K562 (cell line): Measurements from ENCODE around the gene FAM111B. TPM values are rescaled to one million over a fixed set of nuclear protein-coding genes. Genes with fewer than 3 reads are reported as not detected.

Experiments used
- BMI1 ChIP-seq: fragments of 150-350 bp; IDR thresholded peaks from 2 replicates; pipeline ENCODE4 v1.6.1; 2014; ENCODE audit warnings: low read length
- CBFA2T2 ChIP-seq: fragments of 450-650 bp; conservative IDR thresholded peaks from 2 replicates; pipeline ENCODE4 v1.6.1; 2017; ENCODE audit warnings: mild to moderate bottlenecking
- CEBPZ ChIP-seq: fragments of 150-350 bp; IDR thresholded peaks from 2 replicates; pipeline ENCODE4 v1.6.1; 2014; ENCODE audit warnings: low read depth, mild to moderate bottlenecking, low read length, borderline replicate concordance
- HDAC8 ChIP-seq: fragments of 450-650 bp; IDR thresholded peaks from 2 replicates; pipeline ENCODE4 v1.6.1; 2016; ENCODE audit warnings: mild to moderate bottlenecking, missing genetic modification characterization, moderate library complexity, missing compliant biosample characterization
- MAZ ChIP-seq, 2 experiments: fragments of 450-650 bp in 1 of 2; sonication (generic) in 1 of 2; formaldehyde crosslinking; IDR thresholded peaks in 1 of 2; conservative IDR thresholded peaks in 1 of 2; 2 replicates each; pipeline versions ENCODE4 v1.4.0 to v1.5.0; 2020; ENCODE audit warnings: mild to moderate bottlenecking in 1 of 2, missing genetic modification reagents in 1 of 2
- MTA3 ChIP-seq: fragments of 450-650 bp; formaldehyde crosslinking; IDR thresholded peaks from 2 replicates; pipeline ENCODE4 v1.6.1; 2017; ENCODE audit warnings: mild to moderate bottlenecking, borderline replicate concordance
- NFRKB ChIP-seq: fragments of 450-650 bp; IDR thresholded peaks from 2 replicates; pipeline ENCODE4 v1.6.1; 2016; ENCODE audit warnings: low read depth
- PHF8 ChIP-seq: fragments of 200-600 bp; sonication (generic); IDR thresholded peaks from 2 replicates; pipeline ENCODE4 v1.6.1; 2012; ENCODE audit warnings: mixed run types, mild to moderate bottlenecking, inconsistent platforms, low read length, moderate library complexity, borderline replicate concordance
- POLR2A ChIP-seq: fragments of 450-650 bp; conservative IDR thresholded peaks from 2 replicates; pipeline ENCODE4 v1.6.1; 2016
- PRPF4 ChIP-seq: fragments of 200-400 bp; formaldehyde crosslinking; IDR thresholded peaks from one replicate; pipeline ENCODE4 v1.6.1; 2017; ENCODE audit warnings: low read length, low read depth, mild to moderate bottlenecking; ENCODE audit not compliant: insufficient read depth, poor library complexity, severe bottlenecking
- RBM39 ChIP-seq: fragments of 200-400 bp; formaldehyde crosslinking; optimal IDR thresholded peaks from 2 replicates; pipeline ENCODE3; 2018; ENCODE audit warnings: low read depth, low read length
- TAF7 ChIP-seq: fragments of 450-650 bp; IDR thresholded peaks from 2 replicates; pipeline ENCODE4 v1.6.1; 2016; ENCODE audit warnings: missing genetic modification characterization, missing compliant biosample characterization
- TAL1 ChIP-seq: fragments of 450-650 bp; IDR thresholded peaks from 2 replicates; pipeline ENCODE4 v1.6.1; 2016; ENCODE audit warnings: mild to moderate bottlenecking
- TBL1XR1 ChIP-seq, 2 experiments: IDR thresholded peaks; 2 replicates each; pipeline ENCODE4 v1.6.1; 2012; ENCODE audit warnings: improper control_type of control experiment in 2 of 2, low read length in 2 of 2, mild to moderate bottlenecking in 1 of 2
- U2AF1 ChIP-seq: fragments of 200-400 bp; formaldehyde crosslinking; optimal IDR thresholded peaks from 2 replicates; pipeline ENCODE3; 2017; ENCODE audit warnings: mild to moderate bottlenecking, low read depth, low read length, moderate library complexity
- UBTF ChIP-seq, 2 experiments: IDR thresholded peaks; 2 replicates each; pipeline ENCODE4 v1.6.1; 2012; ENCODE audit warnings: improper control_type of control experiment in 2 of 2, low read depth in 2 of 2, low read length in 2 of 2, borderline replicate concordance in 1 of 2
- ZBTB7A ChIP-seq: IDR thresholded peaks from 2 replicates; pipeline ENCODE4 v1.6.1; 2011; ENCODE audit warnings: low read depth, mild to moderate bottlenecking, low read length, moderate library complexity, borderline replicate concordance; ENCODE audit not compliant: control insufficient read depth
- ZNF232 ChIP-seq: sonication (generic); formaldehyde crosslinking; IDR thresholded peaks from 2 replicates; pipeline ENCODE4 v1.8.0; 2022; ENCODE audit warnings: mild to moderate bottlenecking, missing genetic modification reagents
- ZNF589 ChIP-seq: fragments of 200-800 bp; sonication (Bioruptor generic); IDR thresholded peaks from 2 replicates; pipeline ENCODE4 v1.6.1; 2016; ENCODE audit warnings: low read depth, missing genetic modification characterization, missing compliant biosample characterization
- polyA plus RNA-seq, 8 experiments: library from polyadenylated mRNA; depleted of rRNA in 4 of 8; stranded (reverse) in 5 of 8; unstranded in 3 of 8; fragments of >200 nt; fragmentation: Nextera tagmentation in 2 of 8; fragmentation: Illumina TruSeq in 1 of 8; extraction: Ambion mirVana in 2 of 8; extraction: Trizol in 1 of 8; gene quantifications; 2 replicates each; pipeline versions ENCODE4 v1.2.1 to v1.2.3, GENCODE V29; 2011 to 2014; ENCODE audit warnings: inconsistent platforms in 1 of 8, missing spikeins in 1 of 8
- total RNA-seq, 7 experiments: library from RNA; depleted of rRNA in 6 of 7; stranded (reverse); fragments of >200 nt in 6 of 7; fragmentation: Illumina TruSeq in 2 of 7; extraction: Trizol in 2 of 7; gene quantifications; 2 replicates each; pipeline versions ENCODE4 v1.2.1 to v1.2.3, GENCODE V29; 2011 to 2021; ENCODE audit warnings: low replicate concordance in 1 of 7

FAM111B gene
- total and polyA plus RNA-seq, 9 of the 15 experiments (the other 6 are each of a cell fraction or from before 2014, with no cell fraction given): 0.01 to 0.33 (median 0.06) TPM; not detected in 5

DNA sequence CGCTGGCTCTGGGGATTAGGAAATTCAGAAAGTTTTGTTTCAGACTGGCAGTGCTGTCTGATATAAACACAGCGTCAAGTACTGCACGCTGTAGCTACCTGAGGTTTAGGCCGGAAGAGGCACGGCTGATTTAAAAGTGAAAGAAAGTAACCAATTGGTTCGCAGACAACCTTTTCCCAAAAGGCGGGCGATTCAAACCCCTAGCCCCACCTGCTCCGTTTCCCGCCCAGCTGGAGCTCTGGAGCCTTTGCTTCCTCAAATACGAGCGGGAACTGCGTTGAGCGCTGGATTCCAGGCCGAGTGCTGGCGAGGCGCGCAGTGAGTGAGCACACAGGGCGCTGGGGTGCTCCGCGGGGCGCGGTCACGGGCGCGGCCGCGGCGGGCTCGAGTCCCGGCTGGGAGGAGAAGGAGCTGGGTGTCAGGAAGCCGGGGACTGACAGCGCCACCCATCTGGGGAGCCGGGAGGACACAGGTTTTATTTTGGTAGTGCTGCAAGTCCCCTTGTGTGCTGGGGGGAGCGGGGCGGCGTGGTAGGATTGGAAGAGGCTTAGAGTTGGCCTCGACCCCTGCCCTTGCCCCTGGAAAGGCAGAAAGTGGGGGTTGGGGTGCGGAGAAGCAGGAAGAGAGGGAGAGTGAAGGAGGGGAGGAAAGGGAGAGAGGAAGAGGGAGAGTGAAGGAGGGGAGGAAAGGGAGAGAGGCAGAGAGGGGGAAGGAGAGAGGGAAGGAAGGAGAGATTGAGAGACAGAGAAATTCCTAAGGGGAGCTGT lies 37.7 kb downstream of the FAM111B start (continued):
- peak; percentile 64 to 93; a peak in 2 of 4 replicates for TF ChIP-seq UBTF (IDR thresholded peaks at IDR 0.05; ENCODE audit: borderline replicate concordance in 1 of 2, low read depth in 2 of 2, low read length in 2 of 2)
- TF ChIP-seq MAZ (CRISPR knock-in tag; conservative IDR thresholded peaks at IDR 0.05 in 1 of 2, IDR thresholded peaks at IDR 0.05 in 1 of 2): peak; percentile 56 to 94; a peak in 3 of 4 replicates
- TF ChIP-seq ZNF232 (CRISPR knock-in tag): peak; percentile 97
- no peak for TF ChIP-seq HDAC8
- peak; percentile 67 for TF ChIP-seq POLR2A
- no peak for TF ChIP-seq PRPF4
- no peak; the same call in 1 of the 2 replicates for TF ChIP-seq TAL1
- TF ChIP-seq CEBPZ: no peak
- no peak for TF ChIP-seq TBL1XR1 (IDR thresholded peaks at IDR 0.05; ENCODE audit: low read length in 2 of 2)
- 0 out of 2 replicates have a peak, but pooled peaks have one; percentile 19 for TF ChIP-seq NFRKB
- no peak for TF ChIP-seq RBM39
- TF ChIP-seq MTA3: peak; percentile 80; the same call in 1 of the 2 replicates
- TF ChIP-seq U2AF1: no peak
- no peak for TF ChIP-seq TAF7 (tag)
- TF ChIP-seq ZBTB7A: no peak
- no peak for TF ChIP-seq BMI1
- peak; percentile 70; the same call in 1 of the 2 replicates for TF ChIP-seq ZNF589 (CRISPR knock-in tag)
- peak; percentile 25; the same call in 1 of the 2 replicates for TF ChIP-seq PHF8
- TF ChIP-seq CBFA2T2: no peak; the same call in 1 of the 2 replicates
